ENCODE measurements around the gene MARCHF7.
"Not testable (repeated sequence)": the region's sequence is repeated elsewhere in the genome, so short reads cannot be mapped to it uniquely, and the experiment has no call there.

MARCHF7 gene

DNA sequence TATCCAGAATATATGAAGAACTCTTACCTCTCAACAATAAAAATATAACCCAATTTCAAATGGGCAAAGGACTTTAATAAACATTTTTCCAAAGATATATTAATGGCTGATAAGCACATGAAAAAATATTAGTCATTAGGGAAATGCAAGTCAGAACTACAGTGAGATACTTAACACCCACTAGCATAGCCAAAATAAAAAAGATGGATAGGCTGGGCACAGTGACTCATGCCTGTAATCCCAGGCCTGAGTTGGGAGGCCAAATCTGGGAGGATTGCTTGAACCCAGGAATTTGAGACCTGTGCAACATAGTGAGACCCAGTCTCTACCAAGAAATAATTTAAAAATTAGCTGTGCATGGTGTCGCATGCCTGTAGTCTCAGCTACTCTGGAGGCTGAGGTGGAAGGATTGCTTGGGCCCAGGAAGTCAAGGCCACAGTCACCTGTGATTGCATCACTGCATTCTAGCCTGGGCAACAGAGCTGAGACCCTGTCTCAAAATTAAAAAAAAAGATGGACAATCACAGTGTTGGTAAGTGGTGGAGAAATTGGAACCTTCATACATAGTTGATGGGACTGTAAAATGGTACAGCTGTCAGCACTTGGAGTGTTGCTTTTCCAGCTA is 25.1 kb downstream of the MARCHF7 start:
- DNase-seq (ENCODE audit: low read depth in 2 of 2): peak; percentile 16 to 21

DNA sequence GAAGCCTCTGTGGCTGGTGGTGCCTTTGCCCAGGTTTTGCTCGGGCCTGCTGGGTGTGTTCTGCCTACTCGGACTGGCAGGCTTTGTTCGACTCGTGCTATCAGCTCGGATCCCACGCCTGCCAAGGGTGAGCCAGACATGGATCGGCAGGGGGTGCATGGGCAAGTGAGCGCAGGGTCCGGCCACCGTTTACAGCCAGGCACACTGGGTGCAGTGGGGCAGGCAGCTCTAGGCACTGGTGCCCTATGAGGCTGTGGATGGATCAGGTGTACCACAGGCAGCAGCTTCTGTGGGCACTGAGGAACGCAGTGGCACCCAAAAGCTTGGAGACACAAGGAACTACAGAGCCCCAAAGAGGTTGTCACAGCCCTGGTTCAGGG is 25.6 kb downstream of the MARCHF7 start:
- DNase-seq (ENCODE audit: low read depth in 2 of 2): no peak

More for the DNA sequence above, 25.1 kb downstream of the MARCHF7 start:
- TF ChIP-seq, protein P1, sequence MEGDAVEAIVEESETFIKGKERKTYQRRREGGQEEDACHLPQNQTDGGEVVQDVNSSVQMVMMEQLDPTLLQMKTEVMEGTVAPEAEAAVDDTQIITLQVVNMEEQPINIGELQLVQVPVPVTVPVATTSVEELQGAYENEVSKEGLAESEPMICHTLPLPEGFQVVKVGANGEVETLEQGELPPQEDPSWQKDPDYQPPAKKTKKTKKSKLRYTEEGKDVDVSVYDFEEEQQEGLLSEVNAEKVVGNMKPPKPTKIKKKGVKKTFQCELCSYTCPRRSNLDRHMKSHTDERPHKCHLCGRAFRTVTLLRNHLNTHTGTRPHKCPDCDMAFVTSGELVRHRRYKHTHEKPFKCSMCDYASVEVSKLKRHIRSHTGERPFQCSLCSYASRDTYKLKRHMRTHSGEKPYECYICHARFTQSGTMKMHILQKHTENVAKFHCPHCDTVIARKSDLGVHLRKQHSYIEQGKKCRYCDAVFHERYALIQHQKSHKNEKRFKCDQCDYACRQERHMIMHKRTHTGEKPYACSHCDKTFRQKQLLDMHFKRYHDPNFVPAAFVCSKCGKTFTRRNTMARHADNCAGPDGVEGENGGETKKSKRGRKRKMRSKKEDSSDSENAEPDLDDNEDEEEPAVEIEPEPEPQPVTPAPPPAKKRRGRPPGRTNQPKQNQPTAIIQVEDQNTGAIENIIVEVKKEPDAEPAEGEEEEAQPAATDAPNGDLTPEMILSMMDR (IDR thresholded peaks at IDR 0.05; ENCODE audit: low read depth, low read length): no peak
- no peak overlapping the region for H3K4me3 ChIP-seq (replicated peaks in 1 of 2; ENCODE audit: low read depth in 2 of 2, low read length in 2 of 2)

DNA sequence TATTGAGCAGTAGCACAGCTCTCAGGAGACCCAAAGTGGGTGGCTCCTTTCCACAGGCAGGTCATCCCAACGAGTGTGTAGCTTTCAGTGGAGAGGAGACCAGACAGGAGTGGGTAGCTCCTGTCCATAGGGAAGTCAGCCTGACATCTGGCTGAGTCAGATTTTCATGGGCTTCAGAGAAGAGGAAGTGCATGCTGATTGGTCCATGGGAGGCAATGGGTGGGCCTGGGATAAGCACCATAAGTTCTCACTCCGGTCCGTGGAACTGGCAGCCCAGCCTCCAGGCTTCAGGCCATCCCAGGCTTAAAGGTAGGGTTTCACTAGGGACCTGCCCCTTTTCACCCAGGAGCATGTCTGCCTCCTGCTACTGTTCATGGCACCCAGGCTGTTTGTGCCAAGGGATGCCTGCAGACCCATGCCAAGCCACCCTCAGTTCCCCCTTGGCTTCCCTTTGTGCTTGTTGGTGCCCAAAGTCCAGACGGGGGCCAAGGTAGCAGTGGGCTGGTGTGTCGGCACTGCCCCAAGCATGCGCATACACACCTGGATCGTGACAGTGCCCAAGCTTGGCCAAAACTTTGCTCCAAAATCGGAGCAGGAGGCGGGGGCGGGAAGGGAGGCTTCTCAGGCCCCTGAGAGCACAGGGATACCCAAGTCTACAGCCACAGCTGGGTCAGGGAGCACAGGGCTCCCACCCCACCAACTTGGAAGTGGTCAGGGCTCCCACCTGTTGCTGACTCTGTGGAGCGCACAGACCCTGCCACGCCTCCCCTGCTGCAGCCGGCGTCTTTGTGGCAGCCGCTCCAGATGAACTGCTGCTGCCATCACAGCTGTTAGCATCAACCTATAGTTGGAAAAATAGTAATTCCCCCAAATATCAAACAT is 26.4 kb downstream of the MARCHF7 start:
- no peak overlapping the region for H3K4me3 ChIP-seq (replicated peaks in 1 of 2; ENCODE audit: low read depth in 2 of 2, low read length in 2 of 2)
- TF ChIP-seq, protein P1 (IDR thresholded peaks at IDR 0.05; ENCODE audit: low read depth, low read length): no peak
- DNase-seq (ENCODE audit: low read depth in 2 of 2): peak in 1 of 2 donors; percentile 25

More for the DNA sequence above, 25.6 kb downstream of the MARCHF7 start:
- TF ChIP-seq, protein P1 (IDR thresholded peaks at IDR 0.05; ENCODE audit: low read depth, low read length): no peak
- no peak overlapping the region for H3K4me3 ChIP-seq (replicated peaks in 1 of 2; ENCODE audit: low read depth in 2 of 2, low read length in 2 of 2)

DNA sequence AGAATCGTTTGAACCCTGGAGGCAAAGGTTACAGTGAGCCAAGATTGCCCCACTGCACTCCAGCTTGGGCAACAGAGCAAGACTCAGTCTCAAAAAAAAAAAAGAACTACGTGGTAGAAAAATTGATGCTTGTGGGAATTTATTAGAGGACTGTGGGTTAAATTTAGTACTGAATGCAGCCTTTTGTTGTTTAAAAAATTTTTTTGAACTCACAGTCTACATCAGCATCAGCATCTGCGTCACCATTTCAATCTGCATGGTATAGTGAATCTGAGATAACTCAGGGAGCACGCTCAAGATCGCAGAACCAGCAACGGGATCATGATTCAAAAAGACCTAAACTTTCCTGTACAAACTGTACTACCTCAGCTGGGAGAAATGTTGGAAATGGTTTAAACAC is 30.5 kb downstream of the MARCHF7 start:
- no peak overlapping the region for H3K4me3 ChIP-seq (replicated peaks in 1 of 2; ENCODE audit: low read depth in 2 of 2, low read length in 2 of 2)
- no peak for DNase-seq (ENCODE audit: low read depth in 2 of 2)
- TF ChIP-seq, protein P1 (IDR thresholded peaks at IDR 0.05; ENCODE audit: low read depth, low read length): no peak

DNA sequence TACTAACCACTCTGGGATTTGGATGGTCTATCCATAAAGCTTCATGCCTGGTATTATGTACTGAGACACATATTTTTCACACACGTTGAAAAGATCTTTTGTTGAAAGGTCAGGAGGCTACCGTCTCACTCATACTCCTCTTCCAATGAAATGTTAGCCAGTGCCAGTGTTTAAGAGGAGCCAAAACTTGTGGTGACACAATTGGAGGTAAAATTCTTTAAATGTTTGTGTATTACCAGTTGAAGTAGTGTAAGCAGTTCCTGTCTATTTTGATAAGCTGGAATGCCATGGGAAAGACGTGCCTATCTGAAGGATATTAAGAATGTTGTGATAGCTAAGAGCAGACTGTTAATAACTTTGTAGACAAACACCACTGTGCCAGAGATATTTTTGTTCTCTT is 32.1 kb downstream of the MARCHF7 start:
- peak; percentile 46 to 76 for DNase-seq (ENCODE audit: low read depth in 2 of 2)
- TF ChIP-seq, protein P1 (IDR thresholded peaks at IDR 0.05; ENCODE audit: low read depth, low read length): no peak
- H3K4me3 ChIP-seq (replicated peaks in 1 of 2; ENCODE audit: low read depth in 2 of 2, low read length in 2 of 2): no peak overlapping the region

DNA sequence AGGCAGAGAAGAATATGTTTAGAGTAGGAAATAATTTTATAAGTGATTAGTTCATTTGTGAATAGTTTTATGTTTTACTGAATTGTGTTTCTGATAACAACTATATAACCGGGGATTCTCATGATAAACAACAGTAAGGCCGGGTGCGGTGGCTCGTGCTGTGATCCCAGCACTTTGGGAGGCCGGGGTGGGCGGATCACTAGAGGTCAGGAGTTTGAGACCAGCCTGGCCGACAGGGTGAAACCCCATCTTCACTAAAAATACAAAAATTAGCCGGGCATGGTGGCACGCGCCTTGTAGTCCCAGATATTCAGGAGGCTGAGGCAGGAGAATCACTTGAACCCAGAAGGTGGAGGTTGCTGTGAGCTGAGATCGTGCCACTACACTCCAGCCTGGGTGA is 32.9 kb downstream of the MARCHF7 start:
- DNase-seq (ENCODE audit: low read depth in 2 of 2): not testable (repeated sequence)

DNA sequence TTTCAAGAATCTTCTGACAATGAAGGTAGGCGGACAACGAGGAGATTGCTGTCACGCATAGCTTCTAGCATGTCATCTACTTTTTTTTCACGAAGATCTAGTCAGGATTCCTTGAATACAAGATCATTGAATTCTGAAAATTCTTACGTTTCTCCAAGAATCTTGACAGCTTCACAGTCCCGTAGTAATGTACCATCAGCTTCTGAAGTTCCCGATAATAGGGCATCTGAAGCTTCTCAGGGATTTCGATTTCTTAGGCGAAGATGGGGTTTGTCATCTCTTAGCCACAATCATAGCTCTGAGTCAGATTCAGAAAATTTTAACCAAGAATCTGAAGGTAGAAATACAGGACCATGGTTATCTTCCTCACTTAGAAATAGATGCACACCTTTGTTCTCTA is 35.8 kb downstream of the MARCHF7 start:
- no peak for DNase-seq (ENCODE audit: low read depth in 2 of 2)
- TF ChIP-seq, protein P1 (IDR thresholded peaks at IDR 0.05; ENCODE audit: low read depth, low read length): no peak
- H3K4me3 ChIP-seq (replicated peaks in 1 of 2; ENCODE audit: low read depth in 2 of 2, low read length in 2 of 2): no peak overlapping the region

More for the DNA sequence above, 32.9 kb downstream of the MARCHF7 start:
- H3K4me3 ChIP-seq (replicated peaks in 1 of 2; ENCODE audit: low read depth in 2 of 2, low read length in 2 of 2): not testable (repeated sequence)
